ENCODE data around the gene KPNB1. TPM values are rescaled to one million over a fixed set of nuclear protein-coding genes. Genes with fewer than 3 reads are reported as not detected.

Gene KPNB1
- polyA plus RNA-seq, 3 donors = 5.8 to 83.3 (median 13.2) TPM

GRCh38 chr17:47735139-47735464 lies 85.4 kb downstream of the KPNB1 start:
- WGBS (ENCODE audit: insufficient coverage) = 96% methylated on average over 3 of the region's 3 CpGs
- no peak for TF ChIP-seq CTCF (IDR thresholded peaks at IDR 0.05)
- peaks cover 0 to 14% (median 3%) of the 10 kb centered on the region in 7 donors for H3K9me3 Mint-ChIP-seq
- DNase-seq = no peak
- H3K4me1 ChIP-seq (ENCODE audit: control insufficient read depth in 1 of 2, insufficient read depth in 2 of 2, low read length in 2 of 2) = peaks cover 5 to 13% of the 10 kb centered on the region in 2 donors
- H3K9ac ChIP-seq (ENCODE audit: insufficient read depth, low read length, poor library complexity, severe bottlenecking) = no peak overlapping the region
- H3K27ac Mint-ChIP-seq = no peak overlapping the region
- H4K20me1 ChIP-seq (ENCODE audit: insufficient read depth, low read length) = no peaks in the 10 kb centered on the region
- peaks cover 12% of the 10 kb centered on the region for H3K4me1 Mint-ChIP-seq
- no peak overlapping the region for H3K4me3 ChIP-seq (replicated peaks in 1 of 3; ENCODE audit: low read depth in 2 of 3, low read length in 3 of 3)
- peaks cover 2 to 7% of the 10 kb centered on the region in 2 donors for H3K36me3 Mint-ChIP-seq
- H3K27ac ChIP-seq (ENCODE audit: low read depth in 1 of 2, low read length in 2 of 2) = no peak overlapping the region
- no peak overlapping the region for H2AFZ ChIP-seq (ENCODE audit: insufficient read depth, low read depth, low read length, poor library complexity, severe bottlenecking)
- no peaks in the 10 kb centered on the region for H3K79me2 ChIP-seq (ENCODE audit: insufficient read depth, low read length)
- peaks cover 48 to 56% (median 52%) of the 10 kb centered on the region in 3 donors for H3K27me3 Mint-ChIP-seq (ENCODE audit: low read depth in 3 of 3)
- no peak overlapping the region for H3K4me2 ChIP-seq (replicated peaks; ENCODE audit: extremely low read depth, low read length, poor library complexity, severe bottlenecking)
- peaks cover 18 to 48% of the 10 kb centered on the region in 2 donors for H3K27me3 ChIP-seq (ENCODE audit: control insufficient read depth in 2 of 2, insufficient read depth in 2 of 2, low read length in 2 of 2)
- peak overlapping the region; percentile 74 to 94 for H3K4me3 Mint-ChIP-seq
- intact Hi-C loops (cut with micrococcal nuclease) = no loop called here
- no peaks in the 10 kb centered on the region for H3K36me3 ChIP-seq (replicated peaks in 1 of 2; ENCODE audit: control insufficient read depth in 1 of 2, insufficient read depth in 2 of 2, low read length in 2 of 2)
- peaks cover 0 to 10% of the 10 kb centered on the region in 2 donors for H3K9me3 ChIP-seq (replicated peaks in 1 of 2; ENCODE audit: control insufficient read depth in 1 of 2, insufficient read depth in 1 of 2, low read length in 2 of 2)

Small RNA genes lying within 50 kb of the gene (small RNA-seq; reads per million reads assigned to genes)
- gene AC015674.1 (ENCODE audit: insufficient read length, low read depth) = not detected

Other genes starting within 250 kb of the KPNB1 start
- gene NPEPPS, start 118.8 kb upstream of the KPNB1 start, polyA plus RNA-seq = 10 to 100 TPM; 38.3 to 80.1 (median 53.1) TPM
- gene TBKBP1, start 44.2 kb downstream of the KPNB1 start, polyA plus RNA-seq = 1 to 10 TPM in 1 of 3 donors, under 1 TPM in 2; 0.22 to 7.7 (median 0.45) TPM
- under 1 TPM; 0.05 to 0.16 (median 0.13) TPM for gene TBX21, start 83.3 kb downstream of the KPNB1 start, polyA plus RNA-seq
- gene OSBPL7, start 171.9 kb downstream of the KPNB1 start, polyA plus RNA-seq = 10 to 100 TPM in 1 of 3 donors, 1 to 10 TPM in 2; 1.6 to 17.3 (median 1.6) TPM
- gene MRPL10, start 181.6 kb downstream of the KPNB1 start, polyA plus RNA-seq = 10 to 100 TPM; 28.5 to 32.7 (median 32.6) TPM
- under 1 TPM; 0.12 to 0.65 (median 0.22) TPM for gene LRRC46, start 181.8 kb downstream of the KPNB1 start, polyA plus RNA-seq
- gene SCRN2, start 191.4 kb downstream of the KPNB1 start, polyA plus RNA-seq = 10 to 100 TPM; 13.2 to 45.1 (median 14.5) TPM
- gene SP6, start 201.2 kb downstream of the KPNB1 start, polyA plus RNA-seq = under 1 TPM in 1 of 3 donors, not detected in 2; 0.06 TPM
- 10 to 100 TPM in 1 of 3 donors, 1 to 10 TPM in 2; 3.1 to 26.7 (median 6.8) TPM for gene SP2, start 246.3 kb downstream of the KPNB1 start, polyA plus RNA-seq

Measured in CD14-positive monocyte (primary cell).